Panc1 (cell line): Measurements from ENCODE around the gene FRRS1L.

Experiments
- POLR2AphosphoS5 ChIP-seq: IDR thresholded peaks from 2 replicates; pipeline ENCODE4 v1.6.1; 2012; ENCODE audit warnings: mild to moderate bottlenecking, low read depth, low read length, moderate library complexity
- SIN3A ChIP-seq: IDR thresholded peaks from 2 replicates; pipeline ENCODE4 v1.6.1; 2012; ENCODE audit warnings: low read depth, mild to moderate bottlenecking, low read length, moderate library complexity, borderline replicate concordance; ENCODE audit not compliant: insufficient read depth
- TF ChIP-seq, protein P1 (sequence below): fragments of 450-650 bp; IDR thresholded peaks from 2 replicates; pipeline ENCODE4 v1.5.1; 2017; ENCODE audit warnings: mild to moderate bottlenecking
- TF ChIP-seq, protein P2 (sequence below), 2 experiments: IDR thresholded peaks; 2 replicates each; pipeline ENCODE4 v1.6.1; 2011 to 2012; ENCODE audit warnings: low read depth in 2 of 2, control low read depth in 1 of 2, low read length in 1 of 2, mild to moderate bottlenecking in 1 of 2, moderate library complexity in 1 of 2; ENCODE audit not compliant: insufficient read depth in 1 of 2

DNA sequence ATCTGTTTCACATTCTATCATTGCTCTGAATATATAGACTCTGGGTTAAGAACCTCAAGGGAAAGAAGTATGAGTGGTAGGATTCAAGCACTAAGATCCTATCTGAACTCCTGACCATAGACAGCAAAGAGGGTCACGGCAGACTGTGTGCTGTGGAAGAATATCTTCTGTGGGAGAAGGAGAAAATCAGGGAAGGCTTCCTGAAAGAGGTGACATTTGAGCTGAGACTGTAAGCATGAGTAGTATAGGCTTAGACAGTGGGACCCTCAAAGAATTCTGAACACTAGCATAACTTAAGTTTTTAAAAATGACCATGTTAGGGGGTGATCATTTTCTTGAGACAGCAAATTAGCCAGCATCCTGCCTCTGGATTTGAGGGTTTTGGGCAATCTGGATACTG lies 3.9 kb downstream of the FRRS1L start:
- TF ChIP-seq POLR2AphosphoS5 = no peak
- TF ChIP-seq, protein P1, sequence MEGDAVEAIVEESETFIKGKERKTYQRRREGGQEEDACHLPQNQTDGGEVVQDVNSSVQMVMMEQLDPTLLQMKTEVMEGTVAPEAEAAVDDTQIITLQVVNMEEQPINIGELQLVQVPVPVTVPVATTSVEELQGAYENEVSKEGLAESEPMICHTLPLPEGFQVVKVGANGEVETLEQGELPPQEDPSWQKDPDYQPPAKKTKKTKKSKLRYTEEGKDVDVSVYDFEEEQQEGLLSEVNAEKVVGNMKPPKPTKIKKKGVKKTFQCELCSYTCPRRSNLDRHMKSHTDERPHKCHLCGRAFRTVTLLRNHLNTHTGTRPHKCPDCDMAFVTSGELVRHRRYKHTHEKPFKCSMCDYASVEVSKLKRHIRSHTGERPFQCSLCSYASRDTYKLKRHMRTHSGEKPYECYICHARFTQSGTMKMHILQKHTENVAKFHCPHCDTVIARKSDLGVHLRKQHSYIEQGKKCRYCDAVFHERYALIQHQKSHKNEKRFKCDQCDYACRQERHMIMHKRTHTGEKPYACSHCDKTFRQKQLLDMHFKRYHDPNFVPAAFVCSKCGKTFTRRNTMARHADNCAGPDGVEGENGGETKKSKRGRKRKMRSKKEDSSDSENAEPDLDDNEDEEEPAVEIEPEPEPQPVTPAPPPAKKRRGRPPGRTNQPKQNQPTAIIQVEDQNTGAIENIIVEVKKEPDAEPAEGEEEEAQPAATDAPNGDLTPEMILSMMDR = no peak
- TF ChIP-seq, protein P2, sequence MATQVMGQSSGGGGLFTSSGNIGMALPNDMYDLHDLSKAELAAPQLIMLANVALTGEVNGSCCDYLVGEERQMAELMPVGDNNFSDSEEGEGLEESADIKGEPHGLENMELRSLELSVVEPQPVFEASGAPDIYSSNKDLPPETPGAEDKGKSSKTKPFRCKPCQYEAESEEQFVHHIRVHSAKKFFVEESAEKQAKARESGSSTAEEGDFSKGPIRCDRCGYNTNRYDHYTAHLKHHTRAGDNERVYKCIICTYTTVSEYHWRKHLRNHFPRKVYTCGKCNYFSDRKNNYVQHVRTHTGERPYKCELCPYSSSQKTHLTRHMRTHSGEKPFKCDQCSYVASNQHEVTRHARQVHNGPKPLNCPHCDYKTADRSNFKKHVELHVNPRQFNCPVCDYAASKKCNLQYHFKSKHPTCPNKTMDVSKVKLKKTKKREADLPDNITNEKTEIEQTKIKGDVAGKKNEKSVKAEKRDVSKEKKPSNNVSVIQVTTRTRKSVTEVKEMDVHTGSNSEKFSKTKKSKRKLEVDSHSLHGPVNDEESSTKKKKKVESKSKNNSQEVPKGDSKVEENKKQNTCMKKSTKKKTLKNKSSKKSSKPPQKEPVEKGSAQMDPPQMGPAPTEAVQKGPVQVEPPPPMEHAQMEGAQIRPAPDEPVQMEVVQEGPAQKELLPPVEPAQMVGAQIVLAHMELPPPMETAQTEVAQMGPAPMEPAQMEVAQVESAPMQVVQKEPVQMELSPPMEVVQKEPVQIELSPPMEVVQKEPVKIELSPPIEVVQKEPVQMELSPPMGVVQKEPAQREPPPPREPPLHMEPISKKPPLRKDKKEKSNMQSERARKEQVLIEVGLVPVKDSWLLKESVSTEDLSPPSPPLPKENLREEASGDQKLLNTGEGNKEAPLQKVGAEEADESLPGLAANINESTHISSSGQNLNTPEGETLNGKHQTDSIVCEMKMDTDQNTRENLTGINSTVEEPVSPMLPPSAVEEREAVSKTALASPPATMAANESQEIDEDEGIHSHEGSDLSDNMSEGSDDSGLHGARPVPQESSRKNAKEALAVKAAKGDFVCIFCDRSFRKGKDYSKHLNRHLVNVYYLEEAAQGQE (IDR thresholded peaks at IDR 0.05; ENCODE audit: insufficient read depth in 1 of 2, low read depth in 2 of 2, low read length in 1 of 2) = no peak
- no peak for TF ChIP-seq SIN3A
